ENCODE results near the gene HS6ST1.

Gene HS6ST1

GRCh38 chr2:128347701-128348539, 29.3 kb upstream of the HS6ST1 start:
- no peak for DNase-seq

DNA sequence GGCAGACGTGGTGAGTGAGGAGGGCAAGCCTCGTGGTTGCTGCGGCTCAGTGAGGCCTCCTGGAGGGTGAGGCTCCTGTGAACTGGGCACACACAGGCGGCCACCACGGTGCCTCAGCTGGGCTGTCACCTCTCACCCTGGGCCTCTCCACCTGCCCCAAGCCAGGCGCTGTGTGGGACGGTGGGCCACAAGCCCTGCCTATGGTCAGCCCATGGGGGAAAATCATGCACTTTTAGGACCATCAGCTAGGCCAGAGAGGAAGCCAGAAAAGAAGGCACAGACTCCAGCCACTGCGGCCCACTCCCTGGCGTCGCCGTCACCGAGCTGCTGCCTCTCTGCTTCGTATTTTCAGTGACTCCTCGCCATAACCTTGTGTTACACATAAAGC, 28.5 kb upstream of the HS6ST1 start:
- no peak for DNase-seq

GRCh38 chr2:128346291-128347170, 27.9 kb upstream of the HS6ST1 start:
- no peak for DNase-seq

DNA sequence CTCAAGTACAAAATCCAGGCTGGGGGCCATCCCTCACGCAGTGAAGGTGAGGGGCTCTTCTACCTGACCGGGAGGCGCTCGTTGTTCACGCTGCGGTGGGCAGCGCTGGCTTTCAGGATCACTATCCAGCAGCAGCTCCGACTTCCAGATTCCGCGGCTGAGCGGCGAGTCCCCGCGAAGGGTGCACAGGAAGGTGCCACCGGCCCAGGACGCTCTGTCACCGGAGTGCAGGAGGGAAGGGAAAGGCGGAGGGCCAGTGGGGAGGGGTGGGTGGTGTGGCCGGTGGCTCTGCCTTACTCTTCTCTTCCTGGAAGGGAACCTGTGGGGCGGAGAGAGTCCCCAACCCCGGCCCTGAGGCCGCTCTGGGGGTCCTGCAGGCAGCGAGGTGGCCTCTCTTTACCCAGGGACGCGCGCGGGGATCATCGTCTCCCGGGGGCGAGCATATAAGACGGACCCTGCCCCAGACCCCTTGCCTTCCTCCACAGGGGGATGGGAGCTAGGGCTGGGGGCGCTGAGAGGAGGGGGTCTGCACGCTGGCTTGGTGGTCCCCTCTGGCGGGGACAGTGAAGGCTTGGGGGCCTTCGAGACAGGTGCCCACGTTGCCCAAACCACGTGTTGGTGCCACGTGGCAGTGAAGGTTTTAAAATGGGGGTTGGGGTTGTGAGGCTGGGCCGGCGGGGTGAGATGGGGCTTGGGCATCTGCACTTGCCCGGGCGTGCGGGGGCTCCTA, 26.9 kb upstream of the HS6ST1 start:
- DNase-seq: no peak

DNA sequence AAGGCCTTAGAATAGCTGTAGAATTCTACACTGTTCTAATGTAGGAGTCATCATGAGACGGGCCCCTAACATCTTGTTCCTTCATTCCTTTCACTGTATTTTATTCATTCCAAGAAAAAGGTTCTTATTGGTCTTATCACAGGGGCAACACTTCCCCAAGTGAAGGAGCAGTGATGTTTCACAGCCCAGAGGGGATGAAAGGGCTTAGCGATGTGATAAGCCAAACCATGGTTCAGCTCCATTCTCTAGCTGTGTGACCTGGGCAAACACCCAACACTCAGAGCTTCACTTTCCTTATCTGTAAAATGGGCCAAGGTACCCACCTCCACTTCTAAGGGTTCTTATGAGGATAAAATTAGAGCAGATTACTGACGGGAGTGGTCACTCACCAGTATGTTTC, 25.4 kb upstream of the HS6ST1 start:
- no peak for DNase-seq

- no peak for DNase-seq
Observed at GRCh38 chr2:128343459-128343858, 24.8 kb upstream of the HS6ST1 start.

DNA sequence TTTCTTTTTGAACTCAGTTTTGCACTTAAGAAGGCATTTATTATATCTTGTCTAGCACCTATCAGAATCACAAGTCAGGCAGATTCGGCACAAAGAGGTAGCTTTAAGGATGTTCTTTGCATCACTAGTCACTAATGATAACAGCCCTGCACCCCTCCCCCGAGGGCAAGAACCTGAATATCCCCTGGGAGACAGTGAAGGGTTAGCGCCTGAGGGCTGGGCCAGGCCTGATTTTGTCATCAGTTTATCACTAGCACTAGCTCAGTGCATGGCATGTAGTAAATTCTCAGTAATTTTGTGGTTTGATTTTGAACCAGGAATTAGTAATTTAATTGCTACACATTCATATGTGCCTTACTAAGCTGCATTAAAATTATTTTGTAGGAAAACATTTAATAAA, 23.9 kb upstream of the HS6ST1 start:
- no peak for DNase-seq

GRCh38 chr2:128341621-128342020, 23.0 kb upstream of the HS6ST1 start:
- DNase-seq: no peak

GRCh38 chr2:128332091-128332634, 13.5 kb upstream of the HS6ST1 start:
- no peak for DNase-seq

DNA sequence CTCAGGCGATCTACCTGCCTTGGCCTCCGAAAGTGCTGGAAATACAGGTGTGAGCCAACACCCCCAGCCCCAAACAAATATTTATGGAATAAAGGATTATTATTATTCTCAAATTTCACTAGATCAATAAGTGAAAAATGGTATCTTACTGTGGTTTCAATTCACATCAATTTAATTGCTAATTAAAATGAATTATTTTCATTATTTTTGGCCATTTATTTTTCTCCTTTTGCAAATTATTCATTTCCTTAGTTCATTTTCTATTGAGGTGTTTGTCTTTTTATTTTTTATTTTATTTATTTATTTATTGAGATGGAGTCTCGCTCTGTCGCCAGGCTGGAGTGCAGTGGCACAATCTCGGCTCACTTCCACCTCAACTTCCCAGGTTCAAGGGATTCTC, 11.9 kb upstream of the HS6ST1 start:
- DNase-seq: no peak

- DNase-seq: no peak
Observed at GRCh38 chr2:128329607-128330006, 10.9 kb upstream of the HS6ST1 start.

DNA sequence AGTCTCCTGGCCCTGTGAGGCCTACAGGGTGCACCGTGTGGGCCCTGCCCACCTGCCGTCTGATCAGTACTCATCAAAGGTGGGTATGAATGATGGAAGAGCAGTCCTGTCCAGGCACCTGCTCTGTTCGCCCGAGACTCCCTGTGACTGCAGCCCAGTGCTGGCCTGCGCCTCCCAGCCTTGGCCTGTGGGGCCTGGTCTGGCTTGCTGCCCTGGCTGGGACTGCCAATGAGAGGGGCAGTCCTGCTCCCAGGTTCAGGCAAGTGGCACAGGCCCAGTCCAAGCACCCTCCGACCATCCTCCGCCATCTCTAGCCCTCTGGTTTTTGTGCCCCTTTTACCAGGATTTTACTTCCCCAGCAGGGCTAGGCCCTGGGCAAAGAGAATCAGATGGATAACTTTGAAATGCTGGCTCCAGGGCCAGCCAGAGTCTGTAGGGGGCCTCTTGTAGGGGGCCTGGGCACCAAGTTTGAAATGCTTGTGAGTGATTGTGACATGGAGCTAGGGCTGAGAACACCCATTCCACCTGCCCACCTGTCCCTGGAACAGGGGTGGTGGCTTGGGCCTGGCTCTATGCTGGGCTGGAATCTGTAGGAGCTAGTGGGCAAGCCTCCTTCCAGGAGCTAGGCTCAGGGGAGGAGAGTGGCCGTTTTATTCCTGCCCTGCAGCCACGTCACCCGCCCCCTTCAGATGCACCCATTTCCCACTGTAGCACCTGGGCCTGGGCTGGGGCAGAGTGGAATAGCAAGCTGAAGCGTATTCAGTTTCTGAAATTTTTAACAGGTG, 8.7 kb upstream of the HS6ST1 start:
- DNase-seq: no peak

GRCh38 chr2:128326346-128326745, 7.7 kb upstream of the HS6ST1 start:
- DNase-seq: no peak

DNA sequence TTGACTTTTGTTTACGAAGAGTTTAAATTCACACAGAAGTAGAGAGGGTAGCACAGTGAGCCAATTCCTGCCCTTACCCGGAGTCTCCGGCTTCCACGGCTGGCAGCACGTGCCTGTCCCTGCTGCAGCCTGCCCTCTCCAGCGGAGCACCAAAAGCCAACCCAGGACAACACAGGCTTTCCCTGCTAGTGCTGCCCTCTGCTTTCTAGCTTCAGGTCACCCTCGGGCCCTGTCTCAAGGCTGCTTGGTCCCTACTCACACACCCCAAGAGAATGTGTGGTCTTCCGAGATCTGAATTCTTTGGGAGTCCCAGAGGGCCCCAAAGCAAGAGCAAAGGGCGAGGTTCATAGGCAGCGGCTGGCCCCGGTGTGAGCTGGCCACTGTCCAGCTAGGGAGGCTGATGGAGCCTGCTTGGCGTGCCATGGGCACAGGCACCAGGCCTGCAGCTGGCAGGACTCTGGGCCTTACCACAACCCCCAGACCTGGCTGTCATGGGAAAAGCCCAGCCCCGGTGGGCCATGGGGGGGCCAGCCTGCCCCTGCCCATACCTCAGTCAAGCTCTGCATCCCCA, 7.0 kb upstream of the HS6ST1 start:
- no peak for DNase-seq

GRCh38 chr2:128324897-128325410, 6.3 kb upstream of the HS6ST1 start:
- no peak for DNase-seq

GRCh38 chr2:128324008-128324896, 5.6 kb upstream of the HS6ST1 start:
- DNase-seq: no peak

- no peak for DNase-seq
Observed at GRCh38 chr2:128323555-128323931, 4.9 kb upstream of the HS6ST1 start.

DNA sequence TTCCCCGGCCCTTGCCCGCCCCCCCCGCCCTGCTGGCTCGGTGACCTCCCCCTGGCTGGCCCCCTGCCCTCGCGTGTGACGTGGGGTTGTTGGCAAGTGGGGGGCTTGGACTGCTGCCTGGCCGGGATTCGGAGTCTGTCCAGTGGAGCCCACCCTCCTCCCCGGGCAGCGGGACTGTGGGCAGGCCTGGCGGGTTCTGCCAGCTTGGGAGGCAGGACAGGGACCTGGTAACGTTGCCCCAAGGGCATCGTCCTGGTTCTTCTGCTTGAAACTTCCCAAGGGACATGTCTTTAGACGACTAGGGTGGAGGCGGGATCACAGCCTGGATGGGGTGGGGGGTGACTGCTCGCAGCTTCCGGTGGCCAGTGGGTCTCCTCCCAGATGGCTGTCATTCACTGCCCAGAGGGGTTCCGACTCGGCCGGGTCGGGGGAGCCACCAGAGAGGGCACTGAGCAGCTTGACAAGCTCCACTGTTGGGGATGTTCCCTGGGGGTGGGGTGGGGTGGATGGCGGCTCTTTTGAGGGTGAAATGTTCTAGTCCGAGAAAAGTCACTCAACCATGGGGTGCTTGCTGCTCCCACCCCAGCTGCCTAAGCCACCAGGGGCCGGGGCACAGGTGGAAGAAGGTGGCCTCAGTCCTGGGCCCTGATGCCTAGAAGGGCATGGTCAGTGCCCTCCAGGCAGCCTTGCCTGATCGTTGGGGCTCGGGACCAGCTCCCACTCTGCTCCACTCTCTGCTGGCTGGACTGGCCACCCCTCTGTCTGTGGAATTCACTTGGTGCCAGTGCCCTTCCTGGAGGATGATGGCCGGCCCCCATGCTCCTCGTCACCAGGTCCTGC, 4.3 kb upstream of the HS6ST1 start:
- no peak for DNase-seq

All from activated naive CD4-positive, alpha-beta T cell (primary cell).